H1 (cell line): ENCODE results near the gene ARHGAP32. TPM values are rescaled to one million over a fixed set of nuclear protein-coding genes. Genes with fewer than 3 reads are reported as not detected.

Source experiments
- CTCF ChIA-PET: fragments of 300-600 bp; sonication (Branson Sonifier 250); formaldehyde crosslinking; loops from one replicate; lab custom pipeline; 2021; ENCODE audit not compliant: partially characterized antibody; lab: Charles Lee
- POLR2A ChIA-PET: fragments of 300-600 bp; sonication (Branson Sonifier 250); formaldehyde crosslinking; loops from one replicate; lab custom pipeline; 2021; ENCODE audit warnings: inconsistent platforms; ENCODE audit not compliant: partially characterized antibody; lab: Charles Lee
- DNase-seq, 2 experiments: peaks; one replicate each; pipeline versions ENCODE4 v3.0.0 to v3.0.0-alpha.2; 2010 to 2022; ENCODE audit warnings: low spot score in 2 of 2, low read depth in 1 of 2, mixed read lengths in 1 of 2
- FAIRE-seq: peaks from 2 replicates; lab custom pipeline; 2011; peaks lifted over from hg19 to GRCh38; lab: Jason Lieb, UNC
- H2AFZ ChIP-seq: 2 replicates; pipeline ENCODE4 v1.8.1; 2012; ENCODE audit warnings: low read length, inconsistent platforms
- H2AK5ac ChIP-seq: 2 replicates; pipeline ENCODE4 v1.6.1; 2013; ENCODE audit warnings: low read depth, low read length
- H2BK120ac ChIP-seq: replicated peaks from 2 replicates; pipeline ENCODE3; 2013; ENCODE audit warnings: low read depth, low read length, inconsistent platforms
- H2BK12ac ChIP-seq: 2 replicates; pipeline ENCODE4 v1.6.1; 2013; ENCODE audit warnings: low read depth, low read length
- H2BK15ac ChIP-seq: 2 replicates; pipeline ENCODE4 v1.6.1; 2013; ENCODE audit warnings: low read length
- H2BK20ac ChIP-seq: 2 replicates; pipeline ENCODE4 v1.6.1; 2013; ENCODE audit warnings: low read length
- H2BK5ac ChIP-seq: 2 replicates; pipeline ENCODE4 v1.6.1; 2013; ENCODE audit warnings: low read depth, low read length
- H3K14ac ChIP-seq: 2 replicates; pipeline ENCODE4 v1.6.1; 2013; ENCODE audit warnings: inconsistent platforms; ENCODE audit not compliant: insufficient read length
- H3K18ac ChIP-seq: 2 replicates; pipeline ENCODE4 v1.6.1; 2013; ENCODE audit warnings: low read length; ENCODE audit errors: extremely low read depth
- H3K23ac ChIP-seq: 2 replicates; pipeline ENCODE4 v1.6.1; 2013; ENCODE audit warnings: inconsistent platforms; ENCODE audit not compliant: insufficient read length
- H3K23me2 ChIP-seq: 2 replicates; pipeline ENCODE4 v1.6.1; 2013; ENCODE audit warnings: low read depth, low read length
- H3K27ac ChIP-seq: 2 replicates; pipeline ENCODE4 v1.6.1; 2011; ENCODE audit warnings: low read depth, low read length, inconsistent platforms
- H3K27me3 ChIP-seq, 4 experiments: replicated peaks in 1 of 4; 1 replicate in 1 of 4; 2 replicates in 3 of 4; pipeline versions ENCODE4 v1.6.1 to v1.8.1; 2011 to 2013; ENCODE audit warnings: low read length in 3 of 4, mild to moderate bottlenecking in 3 of 4, inconsistent platforms in 2 of 4, mixed read lengths in 2 of 4, moderate library complexity in 1 of 4; ENCODE audit not compliant: control insufficient read depth in 3 of 4, insufficient read depth in 3 of 4; ENCODE audit errors: extremely low read depth in 1 of 4
- H3K36me3 ChIP-seq, 4 experiments: 2 replicates each; pipeline versions ENCODE4 v1.6.1 to v1.8.1; 2011 to 2013; ENCODE audit warnings: mild to moderate bottlenecking in 4 of 4, low read length in 3 of 4, moderate library complexity in 2 of 4, control low read depth in 1 of 4, inconsistent platforms in 1 of 4; ENCODE audit not compliant: insufficient read depth in 4 of 4, control insufficient read depth in 2 of 4
- H3K4ac ChIP-seq: replicated peaks from 2 replicates; pipeline ENCODE3; 2013; ENCODE audit warnings: low read length, low read depth, mixed read lengths, inconsistent platforms; ENCODE audit not compliant: insufficient read length
- H3K4me1 ChIP-seq, 4 experiments: replicated peaks in 1 of 4; 1 replicate in 1 of 4; 2 replicates in 3 of 4; pipeline versions ENCODE4 v1.6.1 to v1.8.1; 2011 to 2013; ENCODE audit warnings: low read length in 3 of 4, inconsistent platforms in 2 of 4, mixed read lengths in 1 of 4; ENCODE audit not compliant: insufficient read depth in 4 of 4, control insufficient read depth in 3 of 4
- H3K4me2 ChIP-seq, 2 experiments: 2 replicates each; pipeline versions ENCODE4 v1.6.1 to v1.8.1; 2011 to 2013; ENCODE audit warnings: low read depth in 2 of 2, low read length in 2 of 2, control low read depth in 1 of 2, inconsistent platforms in 1 of 2, mild to moderate bottlenecking in 1 of 2; ENCODE audit not compliant: insufficient read depth in 1 of 2
- H3K4me3 ChIP-seq, 4 experiments: fragments of 200-600, 300-600 bp in 1 of 4; sonication (generic), shearing (Covaris generic), sonication (Bioruptor Twin) in 1 of 4; 2 replicates each; pipeline versions ENCODE4 v1.5.1 to v1.8.1; 2011 to 2016; ENCODE audit warnings: low read length in 4 of 4, low read depth in 3 of 4, control low read depth in 2 of 4, inconsistent platforms in 2 of 4, mild to moderate bottlenecking in 2 of 4, mixed read lengths in 1 of 4, moderate library complexity in 1 of 4; ENCODE audit not compliant: insufficient read depth in 2 of 4; ENCODE audit errors: extremely low read depth in 1 of 4
- H3K56ac ChIP-seq: replicated peaks from 2 replicates; pipeline ENCODE3; 2013; ENCODE audit warnings: low read depth, mild to moderate bottlenecking, mixed read lengths, low read length, inconsistent platforms; ENCODE audit not compliant: insufficient read length
- H3K79me1 ChIP-seq: 2 replicates; pipeline ENCODE4 v1.6.1; 2013; ENCODE audit warnings: low read depth, low read length, control low read depth
- H3K79me2 ChIP-seq, 2 experiments: 2 replicates each; pipeline versions ENCODE4 v1.6.1 to v1.8.1; 2012 to 2013; ENCODE audit warnings: low read length in 2 of 2, mild to moderate bottlenecking in 2 of 2, inconsistent platforms in 1 of 2; ENCODE audit not compliant: insufficient read depth in 2 of 2, control insufficient read depth in 1 of 2
- H3K9ac ChIP-seq, 4 experiments: replicated peaks in 1 of 4; 1 replicate in 1 of 4; 2 replicates in 3 of 4; pipeline versions ENCODE4 v1.6.1 to v1.8.1; 2011 to 2013; ENCODE audit warnings: low read depth in 3 of 4, low read length in 3 of 4, control low read depth in 2 of 4, mild to moderate bottlenecking in 2 of 4, moderate library complexity in 2 of 4, inconsistent platforms in 1 of 4; ENCODE audit errors: extremely low read depth in 1 of 4
- H3K9me3 ChIP-seq, 2 experiments: 2 replicates each; pipeline versions ENCODE4 v1.6.1 to v1.8.1; 2012 to 2013; ENCODE audit warnings: mild to moderate bottlenecking in 2 of 2, moderate library complexity in 2 of 2, control low read depth in 1 of 2, inconsistent platforms in 1 of 2, low read depth in 1 of 2, low read length in 1 of 2, mixed read lengths in 1 of 2; ENCODE audit not compliant: insufficient read depth in 2 of 2
- H4K20me1 ChIP-seq, 2 experiments: replicated peaks in 1 of 2; 2 replicates each; pipeline versions ENCODE3 to v1.8.1; 2011 to 2013; ENCODE audit warnings: inconsistent platforms in 2 of 2, low read length in 2 of 2, mild to moderate bottlenecking in 1 of 2; ENCODE audit not compliant: insufficient read depth in 2 of 2, control insufficient read depth in 1 of 2
- H4K5ac ChIP-seq: 2 replicates; pipeline ENCODE4 v1.6.1; 2013; ENCODE audit warnings: low read length, low read depth, mixed read lengths, inconsistent platforms; ENCODE audit not compliant: insufficient read length
- H4K8ac ChIP-seq: 2 replicates; pipeline ENCODE4 v1.8.0; 2013; ENCODE audit warnings: mild to moderate bottlenecking, moderate library complexity, low read length, inconsistent platforms; ENCODE audit not compliant: insufficient read depth; ENCODE audit errors: extremely low read depth
- H4K91ac ChIP-seq: replicated peaks from 2 replicates; pipeline ENCODE3; 2013; ENCODE audit warnings: low read length, mixed read lengths, inconsistent platforms; ENCODE audit not compliant: insufficient read length
- CBX5 ChIP-seq: fragments of 300-800, 300-1000 bp; sonication (generic); IDR thresholded peaks from 2 replicates; pipeline ENCODE4 v1.7.1; 2016; ENCODE audit warnings: antibody characterized with exemption, low read length, low read depth
- EP300 ChIP-seq, 2 experiments: IDR thresholded peaks; 1 replicate in 1 of 2; 2 replicates in 1 of 2; pipeline ENCODE4 v1.6.1; 2011 to 2012; ENCODE audit warnings: low read depth in 2 of 2, low read length in 2 of 2, mild to moderate bottlenecking in 2 of 2, borderline replicate concordance in 1 of 2, inconsistent platforms in 1 of 2, moderate library complexity in 1 of 2
- HDAC6 ChIP-seq: IDR thresholded peaks from one replicate; pipeline ENCODE4 v1.7.1; 2012; ENCODE audit warnings: low read depth, mild to moderate bottlenecking, inconsistent platforms, low read length, moderate library complexity
- JUN ChIP-seq: IDR thresholded peaks from 2 replicates; pipeline ENCODE4 v1.6.1; 2011; ENCODE audit warnings: low read depth, mild to moderate bottlenecking, improper control_type of control experiment, low read length
- PHF8 ChIP-seq: fragments of 200-600 bp; sonication (generic); conservative IDR thresholded peaks from 2 replicates; pipeline ENCODE4 v1.7.1; 2012; ENCODE audit warnings: low read depth, mild to moderate bottlenecking, inconsistent platforms, low read length, moderate library complexity
- POLR2AphosphoS5 ChIP-seq: IDR thresholded peaks from 2 replicates; pipeline ENCODE4 v1.6.1; 2011; ENCODE audit warnings: low read depth, low read length
- POU5F1 ChIP-seq: IDR thresholded peaks from 2 replicates; pipeline ENCODE4 v1.6.1; 2011; ENCODE audit warnings: low read depth, mild to moderate bottlenecking, low read length, moderate library complexity
- RNF2 ChIP-seq: fragments of 200-900, 300-1000 bp; sonication (generic); IDR thresholded peaks from 2 replicates; pipeline ENCODE4 v1.7.1; 2016; ENCODE audit warnings: borderline replicate concordance, low read depth, mild to moderate bottlenecking, antibody characterized with exemption, low read length; ENCODE audit not compliant: poor library complexity, severe bottlenecking; ENCODE audit errors: missing control alignments
- SIRT6 ChIP-seq: IDR thresholded peaks from one replicate; pipeline ENCODE4 v1.7.1; 2012; ENCODE audit warnings: low read length, inconsistent platforms
- WGBS, 2 experiments: shearing (Covaris generic) in 1 of 2; methylation state at CpG; one replicate each; pipeline versions ENCODE4 v1.1.6 to v1.1.7; 2013 to 2015; ENCODE audit warnings: low lambda C conversion rate in 2 of 2, mixed read lengths in 2 of 2, inconsistent platforms in 1 of 2, low coverage in 1 of 2, missing lambda C conversion rate in 1 of 2; ENCODE audit not compliant: insufficient replicate concordance in 2 of 2, insufficient coverage in 1 of 2, insufficient read length in 1 of 2; ENCODE audit errors: extremely low coverage in 1 of 2, missing lambda C conversion rate in 1 of 2; 5-methylcytosine and 5-hydroxymethylcytosine counted together
- polyA plus RNA-seq, 7 experiments: library from polyadenylated mRNA; depleted of rRNA in 3 of 7; stranded (reverse) in 5 of 7; unstranded in 2 of 7; fragments of >200 nt in 5 of 7; fragments of 200-250 nt in 2 of 7; gene quantifications; 1 replicate in 5 of 7; 2 replicates in 1 of 7; 4 replicates in 1 of 7; pipeline versions ENCODE4 v1.2.1 to v1.2.3, GENCODE V29; 2011 to 2013; ENCODE audit warnings: missing spikeins in 2 of 7, mixed read lengths in 2 of 7
- total RNA-seq: library from RNA; stranded (reverse); fragmentation: NEBNext Ultra II Directional; extraction: Animal tissue kit (Norgen Biotek cat#: 25700); gene quantifications from 2 replicates; pipeline ENCODE4 v1.2.1, GENCODE V29; 2021

Gene ARHGAP32
- total and polyA plus RNA-seq, 2 of the 8 experiments (the other 6 are each of a cell fraction or from before 2014, with no cell fraction given), result 13.7 to 30.0 TPM

DNA sequence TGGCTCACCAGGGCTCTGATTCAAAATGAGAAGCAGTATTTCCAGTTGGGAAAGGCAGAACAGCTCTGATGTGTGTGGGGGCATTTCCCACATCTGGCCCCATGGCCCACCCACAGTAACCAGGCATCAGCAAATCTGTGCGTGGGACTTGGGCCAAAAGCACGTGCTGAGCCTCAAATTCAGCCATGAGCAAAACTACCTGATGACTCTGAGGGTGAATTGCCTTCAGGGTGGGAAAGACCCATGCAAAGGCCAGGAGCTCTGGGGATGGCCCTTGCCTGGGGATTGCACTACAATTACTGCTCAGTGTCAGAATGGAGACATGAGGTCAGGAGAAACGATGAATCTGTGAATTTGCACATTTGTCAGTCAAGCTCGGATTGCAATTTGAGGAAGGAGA is 270.3 kb downstream of the ARHGAP32 start:
- no peak overlapping the region for H2BK5ac ChIP-seq
- H3K18ac ChIP-seq, result no peak overlapping the region
- H4K5ac ChIP-seq, result no peak overlapping the region
- H3K4me3 ChIP-seq, result no peak overlapping the region
- no peak for DNase-seq
- peaks cover 2% of the 10 kb centered on the region; the same call in 1 of the 2 replicates for H3K23me2 ChIP-seq
- H3K23ac ChIP-seq, result no peak overlapping the region
- peaks cover 2 to 14% (median 11%) of the 10 kb centered on the region in 4 experiments for H3K27me3 ChIP-seq
- POLR2A ChIA-PET, result no interaction called here
- H2AK5ac ChIP-seq, result no peak overlapping the region
- H3K27ac ChIP-seq, result no peak overlapping the region
- TF ChIP-seq SIRT6, result no peak
- no peak for TF ChIP-seq JUN
- no peak for TF ChIP-seq EP300 (IDR thresholded peaks at IDR 0.05; ENCODE audit: borderline replicate concordance in 1 of 2, low read depth in 2 of 2, low read length in 2 of 2)
- no peak for TF ChIP-seq POU5F1
- no peak for TF ChIP-seq CBX5
- TF ChIP-seq POLR2AphosphoS5, result no peak
- no peak for TF ChIP-seq PHF8
- TF ChIP-seq HDAC6, result no peak
- no peak for TF ChIP-seq RNF2
- TF ChIP-seq, all 59 proteins: peak for 0
- H2BK20ac ChIP-seq, result no peak overlapping the region
- no peaks in the 10 kb centered on the region for H3K79me1 ChIP-seq
- no peak overlapping the region for H4K8ac ChIP-seq
- H3K4me2 ChIP-seq, result no peak overlapping the region
- CTCF ChIA-PET, result interaction anchor here (1.3 to 6.2 kb wide), 5 partner anchors 15 to 73 kb away, joined by 3 to 36 read pairs (median 3); no protein-coding TSS in a partner anchor
- peaks cover 1 to 18% (median 8%) of the 10 kb centered on the region in 4 experiments for H3K4me1 ChIP-seq
- no peaks in the 10 kb centered on the region for H4K20me1 ChIP-seq
- H2BK15ac ChIP-seq, result no peak overlapping the region
- H3K36me3 ChIP-seq, result no peaks in the 10 kb centered on the region
- H3K4ac ChIP-seq, result no peak overlapping the region
- no peak overlapping the region for H3K14ac ChIP-seq
- no peak for FAIRE-seq
- 95% methylated on average over 4 of the region's 4 CpGs; no CpG with 5 or more reads in 1 of the 2 experiments for WGBS, 2 experiments
- H3K79me2 ChIP-seq, result no peaks in the 10 kb centered on the region
- H2BK12ac ChIP-seq, result no peak overlapping the region
- no peak overlapping the region for H2AFZ ChIP-seq
- H3K9me3 ChIP-seq, result no peaks in the 10 kb centered on the region
- H3K9ac ChIP-seq, result no peak overlapping the region
- no peak overlapping the region for H2BK120ac ChIP-seq
- H4K91ac ChIP-seq, result no peak overlapping the region
- H3K56ac ChIP-seq, result no peak overlapping the region
